Testis (tissue), 2 donors: Measurements from ENCODE around the gene CFAP44.

ENCODE experiments used
- CTCF ChIP-seq, 3 experiments: fragments of 450-650 bp in 2 of 3; fragments of 200-600 bp in 1 of 3; sonication (generic) in 1 of 3; IDR thresholded peaks; one replicate each; pipeline ENCODE4 v1.5.1; 2016 to 2019; ENCODE audit warnings: antibody characterized with exemption in 3 of 3, mild to moderate bottlenecking in 2 of 3, moderate library complexity in 1 of 3
- POLR2A ChIP-seq: fragments of 450-650 bp; IDR thresholded peaks from one replicate; pipeline ENCODE4 v1.6.1; 2017; ENCODE audit warnings: antibody characterized with exemption, mild to moderate bottlenecking, moderate library complexity

GRCh38 chr3:113454630-113455029, 13.3 kb upstream of the CFAP44 start:
- TF ChIP-seq CTCF (IDR thresholded peaks at IDR 0.05) (no peak), POLR2A (no peak)
